CD8-positive, alpha-beta memory T cell (primary cell): ENCODE measurements around the gene ADAT1. TPM values are rescaled to one million over a fixed set of nuclear protein-coding genes. Genes with fewer than 3 reads are reported as not detected.

Experiments
- CTCF ChIA-PET: fragments of 350-600 bp; sonication (Branson Sonifier 250); formaldehyde crosslinking; loops from one replicate; lab custom pipeline; 2021; ENCODE audit warnings: antibody characterized with exemption; lab: Charles Lee
- POLR2A ChIA-PET: fragments of 350-600 bp; sonication (Branson Sonifier 250); formaldehyde crosslinking; loops from one replicate; lab custom pipeline; 2021; ENCODE audit warnings: antibody characterized with exemption; lab: Charles Lee
- DNase-seq, 5 donors: peaks; one replicate each; pipeline versions ENCODE4 v3.0.0 to v3.0.0-alpha.2; 2020 to 2022; ENCODE audit warnings: mixed read lengths in 1 of 5
- H3K27ac ChIP-seq: one replicate; pipeline ENCODE4 v1.7.0; 2013; ENCODE audit warnings: low read depth, mild to moderate bottlenecking, low read length, moderate library complexity
- H3K27me3 ChIP-seq: 2 replicates; pipeline ENCODE4 v1.7.0; 2013; ENCODE audit warnings: low read length, mild to moderate bottlenecking; ENCODE audit not compliant: insufficient read depth, poor library complexity, severe bottlenecking
- H3K36me3 ChIP-seq: 2 replicates; pipeline ENCODE4 v1.7.0; 2013; ENCODE audit warnings: mild to moderate bottlenecking, low read length, moderate library complexity; ENCODE audit not compliant: insufficient read depth
- H3K4me1 ChIP-seq: 2 replicates; pipeline ENCODE4 v1.7.0; 2013; ENCODE audit warnings: mild to moderate bottlenecking, low read length, moderate library complexity; ENCODE audit not compliant: insufficient read depth
- H3K4me3 ChIP-seq: 2 replicates; pipeline ENCODE4 v1.7.0; 2013; ENCODE audit warnings: mild to moderate bottlenecking, low read length
- H3K9me3 ChIP-seq: 2 replicates; pipeline ENCODE4 v1.7.0; 2013; ENCODE audit warnings: mild to moderate bottlenecking, low read length
- H3K27ac Mint-ChIP-seq, 8 donors: one replicate each; pipeline ENCODE4 v1.8.0; 2020 to 2021; ENCODE audit warnings: mixed read lengths in 8 of 8, mild to moderate bottlenecking in 6 of 8, inconsistent platforms in 3 of 8, moderate library complexity in 3 of 8
- H3K27me3 Mint-ChIP-seq, 2 donors: one replicate each; pipeline ENCODE4 v1.8.0; 2020 to 2021; ENCODE audit warnings: mixed read lengths in 2 of 2, mild to moderate bottlenecking in 1 of 2, moderate library complexity in 1 of 2
- H3K36me3 Mint-ChIP-seq, 3 donors: one replicate each; pipeline ENCODE4 v1.8.0; 2020 to 2021; ENCODE audit warnings: mixed read lengths in 3 of 3, inconsistent platforms in 1 of 3, mild to moderate bottlenecking in 1 of 3
- H3K4me1 Mint-ChIP-seq, 3 donors: one replicate each; pipeline ENCODE4 v1.8.0; 2020 to 2021; ENCODE audit warnings: mixed read lengths in 3 of 3, inconsistent platforms in 1 of 3, mild to moderate bottlenecking in 1 of 3
- H3K4me3 Mint-ChIP-seq, 7 donors: one replicate each; pipeline ENCODE4 v1.8.0; 2020 to 2021; ENCODE audit warnings: mixed read lengths in 7 of 7, mild to moderate bottlenecking in 6 of 7, moderate library complexity in 4 of 7, inconsistent platforms in 2 of 7
- H3K9me3 Mint-ChIP-seq, 5 donors: one replicate each; pipeline ENCODE4 v1.8.0; 2020 to 2022; ENCODE audit warnings: mixed read lengths in 5 of 5, mild to moderate bottlenecking in 3 of 5, moderate library complexity in 2 of 5, inconsistent platforms in 1 of 5
- polyA plus RNA-seq: library from polyadenylated mRNA; unstranded; fragments of 300-500 nt; fragmentation: Illumina TruSeq; gene quantifications from one replicate; pipeline ENCODE4 v1.2.3, GENCODE V29; 2021
- total RNA-seq, 2 experiments: library from RNA; stranded (reverse); gene quantifications; one replicate each; pipeline ENCODE4 v1.2.3, GENCODE V29; 2021

The ADAT1 gene
- total and polyA plus RNA-seq, 3 experiments from 2014 or later = 57.9 to 70.5 (median 59.8) TPM

DNA sequence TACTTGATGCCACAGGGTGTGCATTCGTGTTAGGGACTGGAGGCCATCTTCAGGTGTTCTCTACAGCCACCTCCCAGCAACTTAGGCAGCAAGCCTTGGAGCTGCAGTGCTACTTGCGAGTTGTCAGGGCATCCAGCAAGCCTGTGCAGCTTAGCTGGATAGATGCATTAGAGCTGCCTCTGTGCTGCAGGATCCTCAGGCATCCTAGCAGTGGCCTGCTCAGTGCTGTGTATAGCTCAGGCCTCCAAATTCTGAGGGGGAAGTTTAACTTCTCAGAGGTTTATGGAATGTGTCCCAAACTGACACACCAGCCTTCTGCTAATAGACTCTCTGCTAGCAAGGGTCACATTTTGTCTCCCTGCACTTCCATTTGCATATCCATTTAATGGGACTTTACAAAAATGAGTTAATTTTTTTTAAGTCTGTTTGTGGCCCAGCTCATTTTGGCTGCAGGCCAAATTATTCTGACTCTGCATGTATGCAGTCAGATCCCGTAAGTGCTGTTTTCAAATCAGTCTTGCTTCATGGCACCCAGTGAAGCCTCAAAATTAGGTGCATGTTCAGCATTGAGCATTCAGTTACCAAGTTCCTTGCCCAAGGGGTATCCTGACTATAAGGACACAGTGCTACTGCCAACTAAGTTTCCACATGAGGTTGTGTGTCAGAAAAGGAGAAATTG lies 50.1 kb downstream of the ADAT1 start:
- H3K27ac Mint-ChIP-seq = peak overlapping the region in 5 of 8 donors; percentile 29 to 75 (median 60)
- CTCF ChIA-PET = interaction anchor here (1.5 to 2.2 kb wide), 5 partner anchors 8 to 56 kb away, joined by 4 to 6 read pairs (median 5); partner anchors contain the start of gene TMEM231
- no peak overlapping the region for H3K27ac ChIP-seq

DNA sequence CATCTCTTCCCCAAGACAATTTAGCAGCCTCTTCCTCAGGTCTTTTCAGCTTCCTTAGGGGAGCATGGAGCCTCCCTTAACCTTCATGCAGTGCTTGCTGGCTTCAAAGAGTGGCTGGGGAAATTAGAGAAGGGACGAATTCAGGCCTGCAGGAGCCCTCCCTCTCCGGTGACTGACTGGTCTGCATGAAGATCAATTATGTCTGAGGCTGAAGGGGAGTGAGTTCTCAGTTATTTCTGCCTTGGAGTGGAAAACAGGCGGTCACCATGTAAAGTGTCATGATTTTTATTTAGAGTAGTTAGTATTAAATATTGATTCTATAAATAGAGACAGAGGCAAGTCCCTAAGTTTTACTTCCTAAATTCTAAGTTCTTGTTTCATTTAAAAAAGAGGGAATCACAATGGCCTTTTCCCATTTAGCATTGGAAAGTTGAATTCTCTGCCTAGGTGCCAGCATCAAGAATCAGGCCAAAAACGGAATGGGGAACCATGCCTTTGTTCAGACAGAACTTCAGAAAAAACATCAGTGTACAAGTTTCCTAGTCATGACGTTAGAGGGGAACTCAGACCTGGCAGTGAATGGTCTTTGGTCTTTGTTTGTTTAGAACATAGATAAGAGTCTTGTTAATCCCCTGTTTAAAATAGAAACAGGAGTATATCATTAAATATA lies 52.5 kb downstream of the ADAT1 start:
- DNase-seq = no peak
- Mint-ChIP-seq H3K4me1 (peaks cover 62 to 83% (median 74%) of the 10 kb centered on the region in 3 donors), H3K27ac (peak overlapping the region in 3 of 8 donors; percentile 50 to 77 (median 68)), H3K27me3 (peaks cover 0 to 2% of the 10 kb centered on the region in 2 donors), H3K9me3 (no peaks in the 10 kb centered on the region), H3K4me3 (peak overlapping the region in 2 of 7 donors; percentile 19 to 92), H3K36me3 (peaks cover 0 to 83% (median 16%) of the 10 kb centered on the region in 3 donors)
- ChIA-PET POLR2A (no interaction called here), CTCF (interaction anchor here (1.0 to 1.3 kb wide), 2 partner anchors 33 to 53 kb away, joined by 3 to 4 read pairs; no protein-coding TSS in a partner anchor)
- Histone ChIP-seq H3K27ac (no peak overlapping the region), H3K4me1 (peaks cover 32% of the 10 kb centered on the region), H3K27me3 (no peaks in the 10 kb centered on the region), H3K9me3 (no peaks in the 10 kb centered on the region), H3K36me3 (peaks cover 56% of the 10 kb centered on the region), H3K4me3 (no peak overlapping the region)

More for the DNA sequence above, 50.1 kb downstream of the ADAT1 start:
- H3K4me1 ChIP-seq = peaks cover 18% of the 10 kb centered on the region
- no peaks in the 10 kb centered on the region for H3K27me3 ChIP-seq
- no peaks in the 10 kb centered on the region for H3K9me3 ChIP-seq
- H3K27me3 Mint-ChIP-seq = no peaks in the 10 kb centered on the region
- H3K9me3 Mint-ChIP-seq = no peaks in the 10 kb centered on the region
- H3K36me3 Mint-ChIP-seq = peaks cover 0 to 90% (median 18%) of the 10 kb centered on the region in 3 donors
- H3K36me3 ChIP-seq = peaks cover 70% of the 10 kb centered on the region
- H3K4me1 Mint-ChIP-seq = peaks cover 56 to 78% (median 68%) of the 10 kb centered on the region in 3 donors
- H3K4me3 Mint-ChIP-seq = no peak overlapping the region
- POLR2A ChIA-PET = interaction anchor here (0.8 to 1.0 kb wide), 2 partner anchors 43 to 75 kb away, joined by 3 read pairs; partner anchors contain the start of genes KARS1 and TERF2IP
- H3K4me3 ChIP-seq = no peak overlapping the region
- no peak for DNase-seq

DNA sequence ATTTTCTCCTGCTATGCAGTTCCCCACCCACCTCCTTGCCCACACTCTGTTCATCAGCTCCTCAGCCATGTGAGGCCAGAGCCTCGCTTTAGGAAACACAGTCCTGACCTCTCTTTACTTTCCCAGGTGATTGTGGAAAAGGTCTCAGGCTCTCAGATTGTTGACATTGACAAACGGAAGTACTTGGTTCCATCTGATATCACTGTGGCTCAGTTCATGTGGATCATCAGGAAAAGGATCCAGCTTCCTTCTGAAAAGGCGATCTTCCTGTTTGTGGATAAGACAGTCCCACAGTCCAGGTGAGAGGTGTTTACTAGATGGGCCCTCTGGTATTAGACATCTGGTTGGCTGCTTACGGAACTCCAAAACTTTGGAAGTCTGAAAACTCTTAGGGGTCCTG lies 55.2 kb downstream of the ADAT1 start:
- peaks cover 38% of the 10 kb centered on the region for H3K36me3 ChIP-seq
- peak overlapping the region; percentile 39 to 92 (median 82) for H3K27ac Mint-ChIP-seq
- POLR2A ChIA-PET = interaction anchor here (2.8 kb wide), 1 partner anchor 80 kb away, joined by 23 read pairs; the partner anchor contains the start of genes KARS1 and TERF2IP

GRCh38 chr16:75566758-75567255 lies 56.3 kb downstream of the ADAT1 start:
- Mint-ChIP-seq H3K4me3 (peak overlapping the region; percentile 92 to 100 (median 96)), H3K9me3 (no peaks in the 10 kb centered on the region), H3K36me3 (peaks cover 0 to 50% (median 7%) of the 10 kb centered on the region in 3 donors), H3K4me1 (peaks cover 45 to 61% (median 57%) of the 10 kb centered on the region in 3 donors), H3K27ac (peak overlapping the region; percentile 74 to 92 (median 82)), H3K27me3 (peaks cover 7 to 14% of the 10 kb centered on the region in 2 donors)
- Histone ChIP-seq H3K9me3 (no peaks in the 10 kb centered on the region), H3K27me3 (no peaks in the 10 kb centered on the region), H3K4me3 (peak overlapping the region; percentile 85), H3K27ac (peak overlapping the region; percentile 83), H3K4me1 (peaks cover 36% of the 10 kb centered on the region), H3K36me3 (peaks cover 29% of the 10 kb centered on the region)
- peak; percentile 10 to 61 (median 23) for DNase-seq
- POLR2A ChIA-PET = interaction anchor here (0.5 to 2.8 kb wide), 7 partner anchors 11 to 133 kb away, joined by 4 to 35 read pairs (median 13); partner anchors contain the start of genes ADAT1, KARS1, TERF2IP and TMEM231
- CTCF ChIA-PET = interaction anchor here (0.9 to 2.9 kb wide), 7 partner anchors 8 to 81 kb away, joined by 3 to 12 read pairs (median 10); partner anchors contain the start of genes KARS1, TERF2IP and TMEM231

More for the DNA sequence above, 55.2 kb downstream of the ADAT1 start:
- Histone ChIP-seq H3K27ac (no peak overlapping the region), H3K4me1 (peaks cover 36% of the 10 kb centered on the region), H3K27me3 (no peaks in the 10 kb centered on the region), H3K9me3 (no peaks in the 10 kb centered on the region), H3K4me3 (no peak overlapping the region)
- CTCF ChIA-PET = interaction anchor here (1.1 to 2.9 kb wide), 4 partner anchors 15 to 81 kb away, joined by 3 to 12 read pairs (median 7); no protein-coding TSS in a partner anchor
- DNase-seq = no peak
- peaks cover 53 to 71% (median 66%) of the 10 kb centered on the region in 3 donors for H3K4me1 Mint-ChIP-seq
- H3K9me3 Mint-ChIP-seq = no peaks in the 10 kb centered on the region
- H3K4me3 Mint-ChIP-seq = peak overlapping the region; percentile 92 to 100 (median 96)
- H3K27me3 Mint-ChIP-seq = peaks cover 5 to 7% of the 10 kb centered on the region in 2 donors
- peaks cover 0 to 59% (median 11%) of the 10 kb centered on the region in 3 donors for H3K36me3 Mint-ChIP-seq

DNA sequence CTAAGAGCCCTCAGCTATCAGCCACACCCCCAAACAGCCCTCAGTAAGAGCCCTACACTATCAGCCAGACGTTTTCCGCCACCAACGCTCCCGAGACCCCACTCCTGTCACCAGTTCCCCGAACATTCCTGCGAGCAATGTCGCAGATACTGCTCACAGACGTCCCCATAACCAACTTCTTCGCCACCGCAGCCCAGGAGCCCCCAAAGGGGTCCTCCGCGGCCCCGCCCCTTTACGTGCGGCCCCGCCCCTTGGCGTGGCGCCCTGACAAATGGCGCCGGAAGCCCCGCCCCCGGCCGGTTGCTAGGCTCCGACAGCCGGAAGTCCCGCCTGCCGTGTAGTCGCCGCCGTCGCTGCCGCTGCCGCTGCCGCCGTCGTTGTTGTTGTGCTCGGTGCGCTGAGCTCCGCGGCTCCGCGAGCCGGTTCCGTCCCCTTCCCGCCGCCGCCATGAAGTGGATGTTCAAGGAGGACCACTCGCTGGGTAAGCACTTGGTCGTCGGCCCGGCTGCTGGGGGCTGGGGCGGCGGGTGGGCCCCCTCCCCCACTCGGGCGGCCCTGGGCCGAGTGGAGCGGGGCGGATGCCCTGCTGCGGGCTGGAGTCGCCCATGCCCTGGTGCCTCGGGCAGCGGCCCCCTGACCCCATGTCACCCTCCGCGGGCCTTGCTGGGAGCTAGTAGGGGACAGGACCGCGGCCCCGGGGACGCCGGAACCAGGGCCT lies 56.9 kb downstream of the ADAT1 start, which contains the start of gene GABARAPL2:
Gene GABARAPL2 (plus strand): TSS at position 340 of the 718 bp plus-strand sequence. CDS start 108 bp downstream, at position 448.
- peak within 1 kb of the TSS; percentile 92 to 100 (median 96) for H3K4me3 Mint-ChIP-seq
- H3K4me1 ChIP-seq = peaks cover 36% of the 10 kb centered on the region
- H3K9me3 Mint-ChIP-seq = no peaks in the 10 kb centered on the region
- no peaks in the 10 kb centered on the region for H3K9me3 ChIP-seq
- H3K4me1 Mint-ChIP-seq = peaks cover 43 to 58% (median 53%) of the 10 kb centered on the region in 3 donors
- peak; percentile 89 to 94 (median 91) for DNase-seq
- peaks cover 0 to 47% (median 5%) of the 10 kb centered on the region in 3 donors for H3K36me3 Mint-ChIP-seq
- CTCF ChIA-PET = interaction anchor here (0.9 to 2.9 kb wide), 7 partner anchors 9 to 82 kb away, joined by 3 to 12 read pairs (median 10); partner anchors contain the start of genes ADAT1, KARS1, TERF2IP and TMEM231
- peak within 1 kb of the TSS; percentile 85 for H3K4me3 ChIP-seq
- peak within 1 kb of the TSS; percentile 83 for H3K27ac ChIP-seq
- H3K27me3 ChIP-seq = no peaks in the 10 kb centered on the region
- peaks cover 25% of the 10 kb centered on the region for H3K36me3 ChIP-seq
- H3K27me3 Mint-ChIP-seq = peaks cover 7 to 14% of the 10 kb centered on the region in 2 donors
- POLR2A ChIA-PET = interaction anchor here (0.5 to 2.8 kb wide), 7 partner anchors 10 to 132 kb away, joined by 4 to 35 read pairs (median 13); partner anchors contain the start of genes ADAT1, KARS1, TERF2IP and TMEM231
- H3K27ac Mint-ChIP-seq = peak within 1 kb of the TSS; percentile 89 to 100 (median 98)

DNA sequence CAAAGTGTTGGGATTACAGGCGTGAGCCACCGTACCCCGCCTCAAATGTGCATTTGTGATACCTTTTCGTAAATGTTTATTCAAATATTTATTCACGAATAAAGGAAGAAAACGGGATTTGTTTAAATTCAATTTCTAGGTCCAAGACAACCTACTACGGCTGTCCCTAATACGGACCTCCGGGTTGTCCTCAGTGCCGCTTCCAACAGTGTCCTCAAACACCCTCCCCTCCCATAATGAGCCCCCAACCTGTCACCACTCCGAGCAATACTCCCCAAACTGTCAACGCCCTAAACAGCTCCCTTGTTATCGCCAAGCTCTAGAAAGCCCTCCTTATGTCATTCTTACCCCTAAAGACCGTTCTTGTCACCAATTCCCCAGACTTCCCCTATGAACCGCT lies 57.4 kb downstream of the ADAT1 start:
- H3K27me3 Mint-ChIP-seq = peaks cover 7 to 14% of the 10 kb centered on the region in 2 donors

More for the DNA sequence above, 57.4 kb downstream of the ADAT1 start:
- CTCF ChIA-PET = interaction anchor here (1.2 to 2.9 kb wide), 7 partner anchors 10 to 93 kb away, joined by 3 to 12 read pairs (median 10); partner anchors contain the start of genes ADAT1, KARS1, TERF2IP and TMEM231
- DNase-seq = no peak
- peak overlapping the region; percentile 92 to 100 (median 96) for H3K4me3 Mint-ChIP-seq
- Histone ChIP-seq H3K4me1 (peaks cover 36% of the 10 kb centered on the region), H3K4me3 (peak overlapping the region; percentile 85), H3K9me3 (no peaks in the 10 kb centered on the region), H3K36me3 (peaks cover 23% of the 10 kb centered on the region), H3K27ac (peak overlapping the region; percentile 83), H3K27me3 (no peaks in the 10 kb centered on the region)
- H3K36me3 Mint-ChIP-seq = peaks cover 0 to 43% (median 4%) of the 10 kb centered on the region in 3 donors
- peak overlapping the region; percentile 89 to 100 (median 98) for H3K27ac Mint-ChIP-seq
- peaks cover 40 to 54% (median 51%) of the 10 kb centered on the region in 3 donors for H3K4me1 Mint-ChIP-seq
- POLR2A ChIA-PET = interaction anchor here (1.0 to 2.8 kb wide), 6 partner anchors 10 to 132 kb away, joined by 4 to 35 read pairs (median 14); partner anchors contain the start of genes ADAT1, KARS1, TERF2IP and TMEM231
- H3K9me3 Mint-ChIP-seq = no peaks in the 10 kb centered on the region
